H9 (cell line): Measurements from ENCODE around the gene NRG2. TPM values are rescaled to one million over a fixed set of nuclear protein-coding genes. Genes with fewer than 3 reads are reported as not detected.

Experiments used
- DNase-seq: peaks from one replicate; pipeline ENCODE4 v3.0.0-alpha.2; 2017
- H2AFZ ChIP-seq: one replicate; pipeline ENCODE4 v1.6.1; 2013; ENCODE audit warnings: mild to moderate bottlenecking, low read length, control low read depth, moderate library complexity
- H2AK5ac ChIP-seq: 2 replicates; pipeline ENCODE4 v1.6.1; 2013; ENCODE audit warnings: low read length, control low read depth, mixed read lengths; ENCODE audit not compliant: insufficient read length
- H2BK120ac ChIP-seq: one replicate; pipeline ENCODE4 v1.6.1; 2013; ENCODE audit warnings: low read depth, mild to moderate bottlenecking, low read length, control low read depth, inconsistent platforms; ENCODE audit not compliant: poor library complexity, severe bottlenecking
- H2BK12ac ChIP-seq: 2 replicates; pipeline ENCODE4 v1.6.1; 2013; ENCODE audit warnings: low read length, control low read depth, mixed read lengths, low read depth; ENCODE audit not compliant: insufficient read length
- H2BK15ac ChIP-seq: 2 replicates; pipeline ENCODE4 v1.6.1; 2013; ENCODE audit warnings: low read depth, low read length, control low read depth
- H2BK20ac ChIP-seq: one replicate; pipeline ENCODE4 v1.6.1; 2013; ENCODE audit warnings: low read depth, mild to moderate bottlenecking, low read length, control low read depth, inconsistent platforms; ENCODE audit not compliant: poor library complexity, severe bottlenecking
- H2BK5ac ChIP-seq: 2 replicates; pipeline ENCODE4 v1.6.1; 2013; ENCODE audit warnings: low read length, control low read depth, mixed read lengths; ENCODE audit not compliant: insufficient read length
- H3K14ac ChIP-seq: 2 replicates; pipeline ENCODE4 v1.6.1; 2013; ENCODE audit warnings: low read length, control low read depth; ENCODE audit not compliant: insufficient read depth
- H3K18ac ChIP-seq: 2 replicates; pipeline ENCODE4 v1.6.1; 2013; ENCODE audit warnings: low read depth, mild to moderate bottlenecking, mixed read lengths, low read length, control low read depth; ENCODE audit not compliant: insufficient read length
- H3K23ac ChIP-seq: 2 replicates; pipeline ENCODE4 v1.6.1; 2013; ENCODE audit warnings: low read length, control low read depth, mixed read lengths, low read depth; ENCODE audit not compliant: insufficient read length
- H3K23me2 ChIP-seq: 2 replicates; pipeline ENCODE4 v1.6.1; 2013; ENCODE audit warnings: low read depth, mild to moderate bottlenecking, mixed read lengths, low read length, control low read depth; ENCODE audit not compliant: insufficient read length, poor library complexity, severe bottlenecking
- H3K27ac ChIP-seq: 2 replicates; pipeline ENCODE4 v1.5.1; 2013; ENCODE audit warnings: low read length, control low read depth, mixed read lengths, low read depth; ENCODE audit not compliant: insufficient read length
- H3K27me3 ChIP-seq: 2 replicates; pipeline ENCODE4 v1.6.1; 2013; ENCODE audit warnings: low read length, control low read depth, inconsistent platforms; ENCODE audit not compliant: insufficient read depth
- H3K4ac ChIP-seq: 2 replicates; pipeline ENCODE4 v1.6.1; 2013; ENCODE audit warnings: low read depth, mild to moderate bottlenecking, control low read depth, inconsistent platforms, low read length, moderate library complexity
- H3K4me1 ChIP-seq: 2 replicates; pipeline ENCODE4 v1.6.1; 2013; ENCODE audit warnings: low read length, control low read depth, inconsistent platforms; ENCODE audit not compliant: insufficient read depth
- H3K4me2 ChIP-seq: 2 replicates; pipeline ENCODE4 v1.6.1; 2013; ENCODE audit warnings: low read length, control low read depth, mixed read lengths; ENCODE audit not compliant: insufficient read length, insufficient read depth
- H3K56ac ChIP-seq: 2 replicates; pipeline ENCODE4 v1.6.1; 2013; ENCODE audit warnings: low read depth, mild to moderate bottlenecking, mixed read lengths, low read length, control low read depth; ENCODE audit not compliant: insufficient read length
- H3K79me1 ChIP-seq: 2 replicates; pipeline ENCODE4 v1.6.1; 2013; ENCODE audit warnings: low read depth, mild to moderate bottlenecking, moderate library complexity, low read length, control low read depth, inconsistent platforms; ENCODE audit not compliant: insufficient read depth, poor library complexity, severe bottlenecking
- H3K79me2 ChIP-seq: 2 replicates; pipeline ENCODE4 v1.6.1; 2013; ENCODE audit warnings: low read length, control low read depth, inconsistent platforms; ENCODE audit not compliant: insufficient read depth
- H3K9ac ChIP-seq: 2 replicates; pipeline ENCODE4 v1.6.1; 2013; ENCODE audit warnings: low read length, control low read depth, mixed read lengths; ENCODE audit not compliant: insufficient read length; ENCODE audit errors: extremely low read depth
- H3K9me3 ChIP-seq: one replicate; pipeline ENCODE4 v1.6.1; 2013; ENCODE audit warnings: low read depth, low read length, inconsistent platforms; ENCODE audit not compliant: control insufficient read depth
- H3T11ph ChIP-seq: one replicate; pipeline ENCODE4 v1.6.1; 2013; ENCODE audit warnings: mild to moderate bottlenecking, low read length, control low read depth, inconsistent platforms
- H4K20me1 ChIP-seq: one replicate; pipeline ENCODE4 v1.6.1; 2013; ENCODE audit not compliant: control insufficient read depth, insufficient read length, insufficient read depth
- H4K5ac ChIP-seq: 2 replicates; pipeline ENCODE4 v1.6.1; 2013; ENCODE audit warnings: low read depth, mild to moderate bottlenecking, mixed read lengths, low read length, control low read depth; ENCODE audit not compliant: insufficient read length
- H4K8ac ChIP-seq: replicated peaks from 2 replicates; pipeline ENCODE4 v1.6.1; 2013; ENCODE audit warnings: low read length, control low read depth, mixed read lengths, low read depth; ENCODE audit not compliant: insufficient read length
- H4K91ac ChIP-seq: 2 replicates; pipeline ENCODE4 v1.6.1; 2013; ENCODE audit warnings: low read depth, mild to moderate bottlenecking, moderate library complexity, mixed read lengths, low read length, control low read depth; ENCODE audit not compliant: insufficient read length
- H3K27ac Mint-ChIP-seq, 3 experiments: 2 replicates in 2 of 3; 3 replicates in 1 of 3; pipeline ENCODE4 v1.8.0; 2020 to 2021; ENCODE audit warnings: mixed read lengths in 3 of 3, mild to moderate bottlenecking in 1 of 3, moderate library complexity in 1 of 3
- H3K27me3 Mint-ChIP-seq: 2 replicates; pipeline ENCODE4 v1.8.0; 2021; ENCODE audit warnings: low read depth, mild to moderate bottlenecking, moderate library complexity, mixed read lengths
- H3K36me3 Mint-ChIP-seq, 3 experiments: 2 replicates in 2 of 3; 3 replicates in 1 of 3; pipeline ENCODE4 v1.8.0; 2020 to 2021; ENCODE audit warnings: low read depth in 3 of 3, mixed read lengths in 3 of 3; ENCODE audit not compliant: insufficient read depth in 1 of 3
- H3K4me1 Mint-ChIP-seq, 2 experiments: 2 replicates each; pipeline ENCODE4 v1.8.0; 2020; ENCODE audit warnings: mixed read lengths in 2 of 2
- H3K4me3 Mint-ChIP-seq, 2 experiments: 2 replicates in 1 of 2; 3 replicates in 1 of 2; pipeline ENCODE4 v1.8.0; 2020 to 2021; ENCODE audit warnings: mild to moderate bottlenecking in 2 of 2, mixed read lengths in 2 of 2, moderate library complexity in 1 of 2
- H3K9me3 Mint-ChIP-seq, 2 experiments: 2 replicates in 1 of 2; 3 replicates in 1 of 2; pipeline ENCODE4 v1.8.0; 2020; ENCODE audit warnings: mild to moderate bottlenecking in 2 of 2, mixed read lengths in 2 of 2, moderate library complexity in 1 of 2
- WGBS: extraction: QIAGEN DNeasy Blood & Tissue Kit; methylation state at CpG from one replicate; pipeline ENCODE4 v1.1.7; 2013; ENCODE audit warnings: missing lambda C conversion rate, low lambda C conversion rate, mixed read lengths; ENCODE audit not compliant: insufficient read length; ENCODE audit errors: extremely low coverage; 5-methylcytosine and 5-hydroxymethylcytosine counted together
- total RNA-seq: library from RNA; stranded (reverse); gene quantifications from 2 replicates; pipeline ENCODE4 v1.2.1, GENCODE V29; 2021
- TF ChIP-seq, protein P1 (sequence below): fragments of 200-600 bp; sonication (generic); conservative IDR thresholded peaks from 3 replicates; pipeline ENCODE4 v1.8.0; 2021; ENCODE audit warnings: antibody characterized with exemption, mild to moderate bottlenecking

The NRG2 gene
- total RNA-seq, 1 experiment from 2014 or later = not detected

DNA sequence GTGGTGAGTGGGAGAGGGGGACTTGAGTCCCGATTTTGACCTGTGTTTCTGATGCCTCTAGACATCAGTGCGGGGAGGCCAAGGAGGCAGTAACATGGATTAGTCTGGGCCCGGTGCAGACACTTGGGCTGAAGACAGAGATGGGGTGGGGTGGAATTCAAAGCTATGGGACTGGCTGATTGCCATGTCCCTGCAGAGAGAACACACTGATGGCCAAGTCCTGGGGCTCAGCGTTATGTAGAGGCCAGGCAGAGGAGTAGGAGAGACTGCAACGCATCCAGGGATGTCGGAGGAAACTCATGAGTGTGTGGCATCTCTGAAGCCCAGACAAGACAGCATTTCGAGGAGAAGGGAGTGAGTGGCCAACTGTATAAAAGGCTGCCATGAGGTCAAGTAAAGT is 217.4 kb downstream of the NRG2 start:
- Histone ChIP-seq H4K91ac (no peak overlapping the region), H2BK5ac (no peak overlapping the region), H3K9ac (no peak overlapping the region), H3K4me1 (no peaks in the 10 kb centered on the region), H3K14ac (no peak overlapping the region), H3K4ac (no peak overlapping the region), H2AK5ac (no peak overlapping the region), H3K27ac (no peak overlapping the region), H3K56ac (no peak overlapping the region), H3K27me3 (no peaks in the 10 kb centered on the region), H3K18ac (no peak overlapping the region), H2BK15ac (no peak overlapping the region), H2AFZ (no peak overlapping the region), H3K79me1 (no peaks in the 10 kb centered on the region), H3K4me2 (no peak overlapping the region), H3K23me2 (no peaks in the 10 kb centered on the region), H3K9me3 (no peaks in the 10 kb centered on the region), H2BK20ac (no peak overlapping the region), H2BK12ac (no peak overlapping the region), H3T11ph (no peak overlapping the region), H2BK120ac (no peak overlapping the region), H4K8ac (no peak overlapping the region), H3K79me2 (no peaks in the 10 kb centered on the region), H4K5ac (no peak overlapping the region), H3K23ac (no peak overlapping the region), H4K20me1 (no peaks in the 10 kb centered on the region)
- Mint-ChIP-seq H3K4me3 (no peak overlapping the region), H3K36me3 (no peaks in the 10 kb centered on the region; a peak in 1 of 7 replicates), H3K4me1 (peaks cover 0 to 9% of the 10 kb centered on the region in 2 experiments; a peak in 3 of 4 replicates), H3K27ac (peak overlapping the region in 1 of 3 experiments; percentile 41; a peak in 1 of 7 replicates), H3K9me3 (no peaks in the 10 kb centered on the region), H3K27me3 (peaks cover 60% of the 10 kb centered on the region)
- no peak for DNase-seq
- TF ChIP-seq, protein P1, sequence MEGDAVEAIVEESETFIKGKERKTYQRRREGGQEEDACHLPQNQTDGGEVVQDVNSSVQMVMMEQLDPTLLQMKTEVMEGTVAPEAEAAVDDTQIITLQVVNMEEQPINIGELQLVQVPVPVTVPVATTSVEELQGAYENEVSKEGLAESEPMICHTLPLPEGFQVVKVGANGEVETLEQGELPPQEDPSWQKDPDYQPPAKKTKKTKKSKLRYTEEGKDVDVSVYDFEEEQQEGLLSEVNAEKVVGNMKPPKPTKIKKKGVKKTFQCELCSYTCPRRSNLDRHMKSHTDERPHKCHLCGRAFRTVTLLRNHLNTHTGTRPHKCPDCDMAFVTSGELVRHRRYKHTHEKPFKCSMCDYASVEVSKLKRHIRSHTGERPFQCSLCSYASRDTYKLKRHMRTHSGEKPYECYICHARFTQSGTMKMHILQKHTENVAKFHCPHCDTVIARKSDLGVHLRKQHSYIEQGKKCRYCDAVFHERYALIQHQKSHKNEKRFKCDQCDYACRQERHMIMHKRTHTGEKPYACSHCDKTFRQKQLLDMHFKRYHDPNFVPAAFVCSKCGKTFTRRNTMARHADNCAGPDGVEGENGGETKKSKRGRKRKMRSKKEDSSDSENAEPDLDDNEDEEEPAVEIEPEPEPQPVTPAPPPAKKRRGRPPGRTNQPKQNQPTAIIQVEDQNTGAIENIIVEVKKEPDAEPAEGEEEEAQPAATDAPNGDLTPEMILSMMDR = no peak
- no CpG with 5 or more reads among the region's 7 CpGs for WGBS
